Measurements from ENCODE around the gene CNOT9. TPM values are rescaled to one million over a fixed set of nuclear protein-coding genes. Genes with fewer than 3 reads are reported as not detected.
"Not testable (repeated sequence)": the region's sequence is repeated elsewhere in the genome, so short reads cannot be mapped to it uniquely, and the experiment has no call there.

CNOT9 gene
- total and polyA plus RNA-seq, 4 donors = 12.1 to 35.6 (median 28.4) TPM

GRCh38 chr2:218547511-218547910 is 21.1 kb upstream of the CNOT9 start:
- intact Hi-C loops (cut with DNase I) = no loop called here
- Histone ChIP-seq H3K9me3 (ENCODE audit: control insufficient read depth, low read length) (no peaks in the 10 kb centered on the region), H3K27me3 (ENCODE audit: control insufficient read depth in 1 of 2, insufficient read depth in 2 of 2, low read length in 1 of 2) (no peaks in the 10 kb centered on the region), H3K4me3 (ENCODE audit: low read length in 2 of 2) (no peak overlapping the region), H3K4me1 (ENCODE audit: control insufficient read depth in 1 of 2, insufficient read depth in 2 of 2, low read length in 2 of 2) (no peaks in the 10 kb centered on the region), H3K36me3 (ENCODE audit: control insufficient read depth in 1 of 2, insufficient read depth in 2 of 2, low read length in 1 of 2) (peaks cover under 1 to 4% of the 10 kb centered on the region in 2 donors), H3K27ac (ENCODE audit: low read depth in 1 of 2, low read length in 2 of 2) (no peak overlapping the region)
- DNase-seq = no peak
- no peak for ATAC-seq (ENCODE audit: low FRiP score)

- Histone ChIP-seq H3K36me3 (ENCODE audit: control insufficient read depth in 1 of 2, insufficient read depth in 2 of 2, low read length in 1 of 2) (peaks cover 0 to 4% of the 10 kb centered on the region in 2 donors), H3K9me3 (ENCODE audit: control insufficient read depth, low read length) (no peaks in the 10 kb centered on the region), H3K27ac (ENCODE audit: low read depth in 1 of 2, low read length in 2 of 2) (no peak overlapping the region), H3K4me1 (ENCODE audit: control insufficient read depth in 1 of 2, insufficient read depth in 2 of 2, low read length in 2 of 2) (no peaks in the 10 kb centered on the region), H3K4me3 (ENCODE audit: low read length in 2 of 2) (no peak overlapping the region), H3K27me3 (ENCODE audit: control insufficient read depth in 1 of 2, insufficient read depth in 2 of 2, low read length in 1 of 2) (no peaks in the 10 kb centered on the region)
- intact Hi-C loops (cut with DNase I) = no loop called here
- ATAC-seq (ENCODE audit: low FRiP score) = no peak
- no peak for DNase-seq
Observed at GRCh38 chr2:218547978-218548377, 20.7 kb upstream of the CNOT9 start.

GRCh38 chr2:218554225-218554624 is 14.4 kb upstream of the CNOT9 start:
- H3K4me3 ChIP-seq (ENCODE audit: low read length in 2 of 2); H3K27me3 ChIP-seq (ENCODE audit: control insufficient read depth in 1 of 2, insufficient read depth in 2 of 2, low read length in 1 of 2); DNase-seq; intact Hi-C loops (cut with DNase I); H3K9me3 ChIP-seq (ENCODE audit: control insufficient read depth, low read length); H3K27ac ChIP-seq (ENCODE audit: low read depth in 1 of 2, low read length in 2 of 2); ATAC-seq (ENCODE audit: low FRiP score); H3K4me1 ChIP-seq (ENCODE audit: control insufficient read depth in 1 of 2, insufficient read depth in 2 of 2, low read length in 2 of 2); H3K36me3 ChIP-seq (ENCODE audit: control insufficient read depth in 1 of 2, insufficient read depth in 2 of 2, low read length in 1 of 2): not testable (repeated sequence)
- WGBS, 2 donors = 96% methylated on average over 3 of the region's 3 CpGs

DNA sequence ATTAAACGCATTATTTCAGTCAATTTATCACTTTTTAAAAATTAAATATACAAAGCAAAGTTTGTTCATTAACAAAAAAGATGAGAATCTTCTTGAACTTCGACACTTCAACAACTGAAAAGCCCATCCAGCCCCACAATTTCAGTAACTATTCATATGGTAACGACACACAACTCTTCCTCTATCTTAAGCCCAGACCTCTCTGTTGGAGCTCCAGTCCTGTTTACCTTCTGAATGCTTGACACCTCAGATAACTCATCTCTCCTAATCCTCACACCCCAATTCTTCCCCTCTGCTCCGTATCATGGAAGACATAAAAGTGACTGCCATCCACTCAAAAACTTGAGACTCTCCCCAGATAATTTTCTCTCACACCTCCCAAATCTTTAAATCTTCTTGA is 13.1 kb upstream of the CNOT9 start:
- Histone ChIP-seq H3K27me3 (ENCODE audit: control insufficient read depth in 1 of 2, insufficient read depth in 2 of 2, low read length in 1 of 2) (no peaks in the 10 kb centered on the region), H3K4me3 (ENCODE audit: low read length in 2 of 2) (no peak overlapping the region), H3K4me1 (ENCODE audit: control insufficient read depth in 1 of 2, insufficient read depth in 2 of 2, low read length in 2 of 2) (no peaks in the 10 kb centered on the region), H3K27ac (ENCODE audit: low read depth in 1 of 2, low read length in 2 of 2) (no peak overlapping the region), H3K36me3 (ENCODE audit: control insufficient read depth in 1 of 2, insufficient read depth in 2 of 2, low read length in 1 of 2) (no peaks in the 10 kb centered on the region), H3K9me3 (ENCODE audit: control insufficient read depth, low read length) (no peaks in the 10 kb centered on the region)
- DNase-seq (no peak), ATAC-seq (ENCODE audit: low FRiP score) (no peak)
- WGBS, 2 donors = 83 to 84% methylated on average over 4 of the region's 4 CpGs
- intact Hi-C loops (cut with DNase I) = no loop called here

- Histone ChIP-seq H3K4me3 (ENCODE audit: low read length in 2 of 2) (no peak overlapping the region), H3K9me3 (ENCODE audit: control insufficient read depth, low read length) (no peaks in the 10 kb centered on the region), H3K27me3 (ENCODE audit: control insufficient read depth in 1 of 2, insufficient read depth in 2 of 2, low read length in 1 of 2) (no peaks in the 10 kb centered on the region), H3K4me1 (ENCODE audit: control insufficient read depth in 1 of 2, insufficient read depth in 2 of 2, low read length in 2 of 2) (no peaks in the 10 kb centered on the region), H3K36me3 (ENCODE audit: control insufficient read depth in 1 of 2, insufficient read depth in 2 of 2, low read length in 1 of 2) (no peaks in the 10 kb centered on the region), H3K27ac (ENCODE audit: low read depth in 1 of 2, low read length in 2 of 2) (no peak overlapping the region)
- WGBS, 2 donors = 56 to 58% methylated on average over 2 of the region's 2 CpGs
- no peak for DNase-seq
- intact Hi-C loops (cut with DNase I) = no loop called here
- no peak for ATAC-seq (ENCODE audit: low FRiP score)
Observed at GRCh38 chr2:218557941-218558340, 10.7 kb upstream of the CNOT9 start.

DNA sequence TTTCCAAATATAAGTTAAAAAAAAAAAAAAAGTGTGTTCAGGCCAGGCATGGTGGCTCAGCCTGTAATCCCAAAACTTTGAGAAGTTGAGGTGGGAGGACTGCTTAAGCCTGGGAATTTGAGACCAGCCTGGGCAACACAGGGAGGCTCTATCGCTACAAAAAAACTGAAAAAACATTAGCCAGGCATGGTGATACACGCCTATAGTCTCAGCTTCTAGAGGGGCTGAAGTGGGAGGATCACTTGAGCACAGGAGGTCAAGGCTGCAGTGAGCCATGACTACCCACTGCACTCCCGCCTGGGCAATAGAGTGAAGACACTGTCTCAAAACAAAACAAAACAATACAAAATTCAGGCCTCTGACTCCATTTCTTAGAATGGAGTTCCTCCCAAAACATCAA is 9.7 kb upstream of the CNOT9 start:
- no peak overlapping the region for H3K27ac ChIP-seq (ENCODE audit: low read depth in 1 of 2, low read length in 2 of 2)
- no peak for DNase-seq

DNA sequence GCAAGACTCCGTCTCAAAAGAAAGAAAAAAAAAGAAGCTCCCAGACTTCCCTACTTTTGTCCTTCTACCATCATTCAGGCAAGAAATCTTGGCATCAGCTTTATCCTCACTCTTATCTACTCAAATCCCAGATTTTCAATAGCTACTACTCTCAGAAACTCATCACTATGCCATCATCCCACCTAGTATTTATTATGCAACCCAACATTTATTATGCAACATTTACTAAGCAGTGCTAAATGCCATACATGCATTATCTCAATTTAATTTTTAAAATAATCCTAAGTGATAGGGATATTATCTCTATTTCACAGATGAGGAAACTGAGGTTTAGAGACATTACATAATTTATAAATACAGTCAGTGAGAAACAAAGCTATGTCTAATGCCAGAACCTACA is 4.6 kb upstream of the CNOT9 start:
- no peaks in the 10 kb centered on the region for H3K4me1 ChIP-seq (ENCODE audit: control insufficient read depth in 1 of 2, insufficient read depth in 2 of 2, low read length in 2 of 2)
- H3K36me3 ChIP-seq (ENCODE audit: control insufficient read depth in 1 of 2, insufficient read depth in 2 of 2, low read length in 1 of 2) = no peaks in the 10 kb centered on the region
- H3K27me3 ChIP-seq (ENCODE audit: control insufficient read depth in 1 of 2, insufficient read depth in 2 of 2, low read length in 1 of 2) = no peaks in the 10 kb centered on the region
- H3K4me3 ChIP-seq (ENCODE audit: low read length in 2 of 2) = no peak overlapping the region
- 81 to 92% methylated on average over 1 of the region's 1 CpG for WGBS, 2 donors
- no peak overlapping the region for H3K27ac ChIP-seq (ENCODE audit: low read depth in 1 of 2, low read length in 2 of 2)
- ATAC-seq (ENCODE audit: low FRiP score) (no peak), DNase-seq (no peak)
- H3K9me3 ChIP-seq (ENCODE audit: control insufficient read depth, low read length) = no peaks in the 10 kb centered on the region
- intact Hi-C loops (cut with DNase I) = loop anchor here in 1 of 2 donors (10.0 kb wide), 1 partner anchor 299 kb away; the partner anchor contains the start of gene GPBAR1

More for the DNA sequence above, 9.7 kb upstream of the CNOT9 start:
- no peaks in the 10 kb centered on the region for H3K9me3 ChIP-seq (ENCODE audit: control insufficient read depth, low read length)
- intact Hi-C loops (cut with DNase I) = no loop called here
- 78 to 90% methylated on average over 3 of the region's 3 CpGs for WGBS, 2 donors
- no peaks in the 10 kb centered on the region for H3K27me3 ChIP-seq (ENCODE audit: control insufficient read depth in 1 of 2, insufficient read depth in 2 of 2, low read length in 1 of 2)
- no peak for ATAC-seq (ENCODE audit: low FRiP score)
- H3K4me1 ChIP-seq (ENCODE audit: control insufficient read depth in 1 of 2, insufficient read depth in 2 of 2, low read length in 2 of 2) = no peaks in the 10 kb centered on the region
- H3K36me3 ChIP-seq (ENCODE audit: control insufficient read depth in 1 of 2, insufficient read depth in 2 of 2, low read length in 1 of 2) = no peaks in the 10 kb centered on the region
- H3K4me3 ChIP-seq (ENCODE audit: low read length in 2 of 2) = no peak overlapping the region

GRCh38 chr2:218566296-218566695 is 2.3 kb upstream of the CNOT9 start:
- no peaks in the 10 kb centered on the region for H3K9me3 ChIP-seq (ENCODE audit: control insufficient read depth, low read length)
- H3K4me3 ChIP-seq (ENCODE audit: low read length in 2 of 2) = no peak overlapping the region
- no peaks in the 10 kb centered on the region for H3K36me3 ChIP-seq (ENCODE audit: control insufficient read depth in 1 of 2, insufficient read depth in 2 of 2, low read length in 1 of 2)
- no peaks in the 10 kb centered on the region for H3K27me3 ChIP-seq (ENCODE audit: control insufficient read depth in 1 of 2, insufficient read depth in 2 of 2, low read length in 1 of 2)
- H3K27ac ChIP-seq (ENCODE audit: low read depth in 1 of 2, low read length in 2 of 2) = no peak overlapping the region
- intact Hi-C loops (cut with DNase I) = loop anchor here in 1 of 2 donors (10.0 kb wide), 1 partner anchor 301 kb away; the partner anchor contains the start of gene GPBAR1
- no peaks in the 10 kb centered on the region for H3K4me1 ChIP-seq (ENCODE audit: control insufficient read depth in 1 of 2, insufficient read depth in 2 of 2, low read length in 2 of 2)
- WGBS, 2 donors = 78 to 79% methylated on average over 1 of the region's 1 CpG
- DNase-seq (no peak), ATAC-seq (ENCODE audit: low FRiP score) (no peak)

GRCh38 chr2:218567797-218568189 is 846 bp upstream of the CNOT9 start:
- Histone ChIP-seq H3K27ac (ENCODE audit: low read depth in 1 of 2, low read length in 2 of 2) (peak overlapping the region in 1 of 2 donors; percentile 82), H3K4me3 (ENCODE audit: low read length in 2 of 2) (peak overlapping the region; percentile 49 to 56), H3K27me3 (ENCODE audit: control insufficient read depth in 1 of 2, insufficient read depth in 2 of 2, low read length in 1 of 2) (no peaks in the 10 kb centered on the region), H3K9me3 (ENCODE audit: control insufficient read depth, low read length) (no peaks in the 10 kb centered on the region), H3K4me1 (ENCODE audit: control insufficient read depth in 1 of 2, insufficient read depth in 2 of 2, low read length in 2 of 2) (no peaks in the 10 kb centered on the region), H3K36me3 (ENCODE audit: control insufficient read depth in 1 of 2, insufficient read depth in 2 of 2, low read length in 1 of 2) (no peaks in the 10 kb centered on the region)
- ATAC-seq (ENCODE audit: low FRiP score) (peak; percentile 60), DNase-seq (no peak)
- WGBS, 2 donors = 0 to 1% methylated on average over 19 of the region's 19 CpGs
- intact Hi-C loops (cut with DNase I) = loop anchor here in 1 of 2 donors (2.0 to 10.0 kb wide), 2 partner anchors 161 to 303 kb away; partner anchors contain the start of gene GPBAR1
